HG02852 (cell line): ENCODE data around the gene CTXN1.

ENCODE experiments used
- ATAC-seq: cut with Tn5 transposase; IDR thresholded peaks from one replicate; pipeline ENCODE4 v1.9.1; 2021; ENCODE audit warnings: mild to moderate bottlenecking, moderate library complexity; ENCODE audit not compliant: unreplicated experiment

CTXN1 gene

GRCh38 chr19:7877249-7877836, 48.6 kb downstream of the CTXN1 start:
- ATAC-seq = no peak

DNA sequence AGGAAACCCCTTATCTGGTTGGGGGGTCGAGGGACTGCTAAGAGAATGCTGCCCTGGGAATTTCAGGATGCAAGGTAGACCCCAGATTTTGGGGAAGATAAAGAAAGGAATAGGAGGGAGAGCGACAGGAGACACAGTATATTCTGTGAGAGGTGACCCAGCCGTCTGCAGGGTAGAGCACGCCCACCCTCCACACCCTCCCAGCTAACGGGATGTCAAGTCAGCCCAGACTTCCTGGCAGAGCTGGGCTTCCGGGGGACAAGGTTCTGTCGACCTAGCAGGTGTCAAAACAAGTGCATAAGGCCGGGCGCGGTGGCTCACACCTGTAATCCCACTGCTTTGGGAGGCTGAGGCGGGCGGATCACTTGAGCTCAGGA, 51.0 kb downstream of the CTXN1 start:
- no peak for ATAC-seq
